Bronchial epithelial cell (primary cell): Measurements from ENCODE around the gene DRAXIN. TPM values are rescaled to one million over a fixed set of nuclear protein-coding genes. Genes with fewer than 3 reads are reported as not detected.

Source experiments
- DNase-seq: peaks from one replicate; pipeline ENCODE4 v3.0.0-alpha.2; 2010; ENCODE audit warnings: low read depth
- FAIRE-seq: peaks from 2 replicates; lab custom pipeline; 2011; peaks lifted over from hg19 to GRCh38; lab: Jason Lieb, UNC
- H3K27me3 ChIP-seq: 2 replicates; pipeline ENCODE4 v1.5.1; 2011; ENCODE audit warnings: low read length; ENCODE audit not compliant: control insufficient read depth, insufficient read depth
- H3K36me3 ChIP-seq: 2 replicates; pipeline ENCODE4 v1.5.1; 2011; ENCODE audit warnings: low read length; ENCODE audit not compliant: control insufficient read depth, insufficient read depth
- H3K4me3 ChIP-seq: 2 replicates; pipeline ENCODE4 v1.5.1; 2011; ENCODE audit warnings: mild to moderate bottlenecking, low read depth, low read length, control low read depth
- CTCF ChIP-seq: IDR thresholded peaks from 2 replicates; pipeline ENCODE4 v1.5.1; 2011; ENCODE audit warnings: mild to moderate bottlenecking, moderate library complexity, low read length, control low read depth, inconsistent platforms; ENCODE audit not compliant: insufficient read depth, severe bottlenecking
- total RNA-seq: library from RNA; depleted of rRNA; stranded (reverse); fragments of >200 nt; gene quantifications from 2 replicates; pipeline ENCODE4 v1.2.1, GENCODE V29; 2014

Gene DRAXIN
- total RNA-seq, 1 donor from 2014 or later = not detected

GRCh38 chr1:11659748-11660147, 31.8 kb upstream of the DRAXIN start:
- H3K36me3 ChIP-seq = peaks cover 22% of the 10 kb centered on the region
- H3K27me3 ChIP-seq = no peaks in the 10 kb centered on the region
- no peak for TF ChIP-seq CTCF
- no peak overlapping the region for H3K4me3 ChIP-seq
- FAIRE-seq (no peak), DNase-seq (no peak)

- TF ChIP-seq CTCF = no peak
- Histone ChIP-seq H3K36me3 (peaks cover 21% of the 10 kb centered on the region), H3K27me3 (no peaks in the 10 kb centered on the region), H3K4me3 (no peak overlapping the region)
- no peak for DNase-seq
- FAIRE-seq = no peak
These were observed 30.4 kb upstream of the DRAXIN start for GRCh38 chr1:11661103-11661502.

GRCh38 chr1:11664336-11665065, 27.0 kb upstream of the DRAXIN start:
- DNase-seq (no peak), FAIRE-seq (no peak)
- Histone ChIP-seq H3K27me3 (no peaks in the 10 kb centered on the region), H3K36me3 (peaks cover 10% of the 10 kb centered on the region), H3K4me3 (peak overlapping the region; percentile 55)
- TF ChIP-seq CTCF = no peak

GRCh38 chr1:11668516-11668915, 23.0 kb upstream of the DRAXIN start:
- Histone ChIP-seq H3K27me3 (no peaks in the 10 kb centered on the region), H3K4me3 (no peak overlapping the region), H3K36me3 (peaks cover 3% of the 10 kb centered on the region)
- TF ChIP-seq CTCF = no peak
- DNase-seq = no peak
- no peak for FAIRE-seq

- H3K27me3 ChIP-seq = no peaks in the 10 kb centered on the region
- no peak for FAIRE-seq
- H3K36me3 ChIP-seq = peaks cover 10% of the 10 kb centered on the region
- no peak for TF ChIP-seq CTCF
- no peak overlapping the region for H3K4me3 ChIP-seq
- DNase-seq = no peak
These were observed 20.8 kb upstream of the DRAXIN start for GRCh38 chr1:11670747-11671146.

GRCh38 chr1:11671205-11671543, 20.3 kb upstream of the DRAXIN start:
- no peaks in the 10 kb centered on the region for H3K27me3 ChIP-seq
- H3K36me3 ChIP-seq = peaks cover 12% of the 10 kb centered on the region
- no peak for TF ChIP-seq CTCF
- DNase-seq (no peak), FAIRE-seq (no peak)
- no peak overlapping the region for H3K4me3 ChIP-seq
